ENCODE results near the gene DESI1. TPM values are rescaled to one million over a fixed set of nuclear protein-coding genes. Genes with fewer than 3 reads are reported as not detected.

DESI1 gene
- total and polyA plus RNA-seq, 4 experiments from 2014 or later, result 9.5 to 28.7 (median 19.9) TPM

- H3K36me3 Mint-ChIP-seq, result peaks cover 16 to 24% of the 10 kb centered on the region in 2 donors
- CTCF ChIA-PET (ENCODE audit: partially characterized antibody), result interaction anchor here (1.0 to 1.6 kb wide), 3 partner anchors 32 to 45 kb away, joined by 3 to 6 read pairs (median 6); partner anchors contain the start of gene PMM1
- peak overlapping the region; percentile 93 to 100 (median 98) for H3K4me3 Mint-ChIP-seq
- intact Hi-C loops (cut with micrococcal nuclease), result loop anchor here (1.0 to 2.0 kb wide), 7 partner anchors 32 to 336 kb away; partner anchors contain the start of genes POLR3H, RANGAP1, TEF and TOB2
- H3K27ac Mint-ChIP-seq, result peak overlapping the region; percentile 98 to 100 (median 99)
- H3K4me3 ChIP-seq (ENCODE audit: low read length in 2 of 2), result peak overlapping the region; percentile 70 to 90
- no peaks in the 10 kb centered on the region for H3K9me3 ChIP-seq (ENCODE audit: control insufficient read depth in 1 of 2, low read length in 2 of 2)
- peaks cover 6% of the 10 kb centered on the region for H3K36me3 ChIP-seq (ENCODE audit: insufficient read depth, low read length)
- H3K4me1 ChIP-seq (ENCODE audit: insufficient read depth, low read length), result peaks cover 41% of the 10 kb centered on the region
- H3K27me3 Mint-ChIP-seq, result no peaks in the 10 kb centered on the region
- POLR2A ChIA-PET (ENCODE audit: partially characterized antibody), result interaction anchor here (1.1 to 5.6 kb wide), 13 partner anchors 12 to 670 kb away, joined by 4 to 74 read pairs (median 6); partner anchors contain the start of genes ACO2, PHF5A, PMM1 and RANGAP1
- peaks cover 20 to 46% (median 31%) of the 10 kb centered on the region in 4 donors for H3K4me1 Mint-ChIP-seq
- H3K9me3 Mint-ChIP-seq, result no peaks in the 10 kb centered on the region
- no peak for DNase-seq
- H3K27ac ChIP-seq (ENCODE audit: low read depth, low read length), result peak overlapping the region; percentile 100
- no peaks in the 10 kb centered on the region for H3K27me3 ChIP-seq (ENCODE audit: insufficient read depth, low read length)
Measured at GRCh38 chr22:41621911-41622179, 1.0 kb upstream of the DESI1 start.

DNA sequence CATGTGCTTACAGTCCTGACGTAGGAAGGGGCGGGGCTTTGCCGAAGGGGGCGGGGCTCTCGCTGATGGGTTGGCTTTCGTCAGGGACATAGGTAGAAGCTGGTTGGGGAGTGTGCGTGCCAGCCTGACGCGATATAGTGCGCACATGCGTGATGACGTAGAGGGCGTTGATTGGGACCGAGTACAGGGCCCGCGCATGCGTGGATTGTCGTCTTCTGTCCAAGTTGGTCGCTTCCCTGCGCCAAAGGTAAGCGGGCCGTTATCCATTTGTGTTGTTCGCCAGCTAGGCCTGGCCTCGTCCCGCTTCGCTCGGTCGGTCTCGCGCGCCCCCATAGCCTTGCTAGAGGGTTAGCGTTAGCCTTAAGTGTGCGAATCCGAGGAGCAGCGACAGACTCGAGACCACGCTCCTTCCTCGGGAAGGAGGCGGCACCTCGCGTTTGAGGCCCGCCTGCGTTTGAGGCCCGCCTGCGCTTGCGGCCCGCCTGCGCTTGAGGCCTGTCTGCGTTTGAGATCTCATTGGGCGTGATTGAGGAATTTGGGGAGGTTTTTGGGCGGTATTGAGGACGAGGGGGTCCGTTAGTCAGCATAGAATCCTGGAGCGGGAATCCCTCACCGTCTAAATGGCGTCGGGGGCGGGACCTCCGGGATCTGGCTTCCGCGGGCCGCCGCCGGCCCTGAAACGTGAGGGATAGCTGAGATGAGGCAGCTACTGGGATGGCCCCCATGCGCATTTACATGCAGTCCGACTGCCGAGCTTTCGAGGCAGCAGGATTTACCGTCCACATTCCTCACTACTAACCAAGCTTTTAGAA is 462 bp upstream of the DESI1 start, which contains the start of gene XRCC6:
XRCC6 (plus strand) TSS at position 197 of the 812 bp plus-strand sequence. CDS start 710 bp downstream, outside the sequence.
- Histone ChIP-seq H3K4me1 (ENCODE audit: insufficient read depth, low read length) (peaks cover 45% of the 10 kb centered on the region), H3K36me3 (ENCODE audit: insufficient read depth, low read length) (peaks cover 5% of the 10 kb centered on the region), H3K4me3 (ENCODE audit: low read length in 2 of 2) (peak within 1 kb of the TSS; percentile 76 to 90), H3K27ac (ENCODE audit: low read depth, low read length) (peak within 1 kb of the TSS; percentile 100), H3K9me3 (ENCODE audit: control insufficient read depth in 1 of 2, low read length in 2 of 2) (no peaks in the 10 kb centered on the region), H3K27me3 (ENCODE audit: insufficient read depth, low read length) (no peaks in the 10 kb centered on the region)
- DNase-seq, result peak; percentile 99 to 100 (median 99)
- no peaks in the 10 kb centered on the region for H3K9me3 Mint-ChIP-seq
- ChIA-PET CTCF (ENCODE audit: partially characterized antibody) (interaction anchor here (0.6 to 1.6 kb wide), 4 partner anchors 32 to 66 kb away, joined by 3 to 6 read pairs (median 4); partner anchors contain the start of gene PMM1), POLR2A (ENCODE audit: partially characterized antibody) (interaction anchor here (0.6 to 5.6 kb wide), 23 partner anchors 11 to 670 kb away, joined by 3 to 74 read pairs (median 5); partner anchors contain the start of genes ACO2, PHF5A, PMM1 and RANGAP1)
- intact Hi-C loops (cut with micrococcal nuclease), result loop anchor here (1.0 to 2.0 kb wide), 7 partner anchors 31 to 335 kb away; partner anchors contain the start of genes POLR3H, RANGAP1, TEF and TOB2
- peaks cover 15 to 22% of the 10 kb centered on the region in 2 donors for H3K36me3 Mint-ChIP-seq
- H3K27ac Mint-ChIP-seq, result peak within 1 kb of the TSS; percentile 98 to 100 (median 99)
- H3K4me3 Mint-ChIP-seq, result peak within 1 kb of the TSS; percentile 93 to 100 (median 98)
- H3K27me3 Mint-ChIP-seq, result no peaks in the 10 kb centered on the region
- H3K4me1 Mint-ChIP-seq, result peaks cover 23 to 52% (median 34%) of the 10 kb centered on the region in 4 donors

GRCh38 chr22:41619979-41620588 is 759 bp downstream of the DESI1 start:
- ChIA-PET POLR2A (ENCODE audit: partially characterized antibody) (interaction anchor here (0.9 to 5.6 kb wide), 12 partner anchors 13 to 334 kb away, joined by 4 to 74 read pairs (median 8); partner anchors contain the start of genes ACO2, PHF5A, PMM1 and RANGAP1), CTCF (ENCODE audit: partially characterized antibody) (interaction anchor here (1.0 to 2.1 kb wide), 4 partner anchors 31 to 211 kb away, joined by 3 to 7 read pairs (median 5); partner anchors contain the start of genes PMM1 and POLR3H)
- Mint-ChIP-seq H3K27me3 (no peaks in the 10 kb centered on the region), H3K4me1 (peaks cover 23 to 53% (median 35%) of the 10 kb centered on the region in 4 donors), H3K27ac (peak overlapping the region; percentile 98 to 100 (median 99)), H3K9me3 (no peaks in the 10 kb centered on the region), H3K36me3 (peaks cover 10 to 18% of the 10 kb centered on the region in 2 donors), H3K4me3 (peak overlapping the region; percentile 93 to 100 (median 98))
- Histone ChIP-seq H3K4me3 (ENCODE audit: low read length in 2 of 2) (peak overlapping the region; percentile 76 to 90), H3K4me1 (ENCODE audit: insufficient read depth, low read length) (peaks cover 40% of the 10 kb centered on the region), H3K36me3 (ENCODE audit: insufficient read depth, low read length) (peaks cover under 1% of the 10 kb centered on the region), H3K27ac (ENCODE audit: low read depth, low read length) (peak overlapping the region; percentile 100), H3K9me3 (ENCODE audit: control insufficient read depth in 1 of 2, low read length in 2 of 2) (no peaks in the 10 kb centered on the region), H3K27me3 (ENCODE audit: insufficient read depth, low read length) (no peaks in the 10 kb centered on the region)
- DNase-seq, result peak; percentile 33 to 49 (median 42)
- intact Hi-C loops (cut with micrococcal nuclease), result loop anchor here (2.0 kb wide), 1 partner anchor 173 kb away; the partner anchor contains the start of gene TOB2

DNA sequence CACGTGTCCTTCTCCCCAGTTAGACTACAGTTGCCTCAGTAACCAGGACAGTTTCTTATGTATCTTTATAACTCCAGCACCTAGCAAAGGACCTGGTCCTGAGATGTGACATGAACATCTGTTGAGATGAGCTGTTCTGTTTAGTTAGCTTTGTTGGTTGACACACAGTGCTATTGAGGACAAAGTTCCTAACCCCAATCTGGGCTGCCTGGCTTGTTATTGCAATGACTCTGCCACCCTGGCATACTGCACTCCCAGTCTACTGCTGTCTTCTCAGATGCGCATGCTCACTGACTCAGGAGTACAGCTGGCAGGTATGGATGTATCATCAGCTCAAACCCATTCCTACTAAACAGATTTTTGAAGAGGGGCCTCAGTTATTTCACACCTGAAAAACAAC is 7.4 kb downstream of the DESI1 start:
- no peak for DNase-seq
- Histone ChIP-seq H3K9me3 (ENCODE audit: control insufficient read depth in 1 of 2, low read length in 2 of 2) (no peaks in the 10 kb centered on the region), H3K4me1 (ENCODE audit: insufficient read depth, low read length) (peaks cover 9% of the 10 kb centered on the region), H3K27me3 (ENCODE audit: insufficient read depth, low read length) (no peaks in the 10 kb centered on the region), H3K36me3 (ENCODE audit: insufficient read depth, low read length) (no peaks in the 10 kb centered on the region), H3K4me3 (ENCODE audit: low read length in 2 of 2) (no peak overlapping the region), H3K27ac (ENCODE audit: low read depth, low read length) (no peak overlapping the region)
- POLR2A ChIA-PET (ENCODE audit: partially characterized antibody), result no interaction called here
- intact Hi-C loops (cut with micrococcal nuclease), result no loop called here
- H3K9me3 Mint-ChIP-seq, result no peaks in the 10 kb centered on the region
- H3K36me3 Mint-ChIP-seq, result peaks cover 0 to 4% of the 10 kb centered on the region in 2 donors
- peaks cover 3 to 20% (median 10%) of the 10 kb centered on the region in 4 donors for H3K4me1 Mint-ChIP-seq
- H3K27me3 Mint-ChIP-seq, result no peaks in the 10 kb centered on the region
- H3K4me3 Mint-ChIP-seq, result no peak overlapping the region
- H3K27ac Mint-ChIP-seq, result no peak overlapping the region
- CTCF ChIA-PET (ENCODE audit: partially characterized antibody), result no interaction called here

DNA sequence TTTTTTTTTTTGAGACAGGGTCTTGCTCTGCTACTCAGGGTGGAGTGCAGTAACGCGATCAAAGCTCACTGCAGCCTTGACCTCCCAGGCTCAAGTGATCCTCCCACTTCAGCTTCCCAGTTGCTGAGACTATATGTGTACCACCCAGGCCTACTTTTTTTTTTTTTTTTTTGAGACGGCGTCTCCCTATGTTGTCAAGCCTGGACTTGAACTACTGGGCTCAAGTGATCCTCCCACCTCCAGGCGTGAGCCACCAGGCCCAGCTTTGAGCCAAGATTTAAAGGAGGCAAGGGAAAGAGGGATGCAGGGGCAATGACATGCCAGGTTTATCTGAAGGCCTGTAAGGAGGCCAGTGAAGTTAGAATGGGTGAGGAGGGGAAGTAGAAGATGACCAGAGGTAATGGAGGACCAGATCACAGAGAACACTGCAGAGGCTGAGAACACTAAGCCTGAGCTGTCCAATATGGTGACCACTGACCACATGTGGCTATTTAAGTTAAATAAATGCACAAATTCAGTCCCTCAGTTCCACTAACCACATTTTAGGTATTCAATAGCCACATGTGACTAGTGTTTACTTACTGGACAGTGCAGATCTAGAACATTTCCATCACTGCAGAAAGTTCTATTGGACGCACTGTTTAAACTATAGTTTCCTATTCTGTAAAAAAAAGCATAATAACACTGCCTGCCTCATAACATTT is 8.1 kb downstream of the DESI1 start:
- no peak overlapping the region for H3K27ac Mint-ChIP-seq
- peaks cover 2 to 19% (median 9%) of the 10 kb centered on the region in 4 donors for H3K4me1 Mint-ChIP-seq
- Histone ChIP-seq H3K4me3 (ENCODE audit: low read length in 2 of 2) (no peak overlapping the region), H3K9me3 (ENCODE audit: control insufficient read depth in 1 of 2, low read length in 2 of 2) (no peaks in the 10 kb centered on the region), H3K36me3 (ENCODE audit: insufficient read depth, low read length) (no peaks in the 10 kb centered on the region), H3K4me1 (ENCODE audit: insufficient read depth, low read length) (peaks cover 6% of the 10 kb centered on the region), H3K27ac (ENCODE audit: low read depth, low read length) (no peak overlapping the region), H3K27me3 (ENCODE audit: insufficient read depth, low read length) (no peaks in the 10 kb centered on the region)
- peaks cover 0 to 4% of the 10 kb centered on the region in 2 donors for H3K36me3 Mint-ChIP-seq
- no peak for DNase-seq
- CTCF ChIA-PET (ENCODE audit: partially characterized antibody), result no interaction called here
- H3K9me3 Mint-ChIP-seq, result no peaks in the 10 kb centered on the region
- no peaks in the 10 kb centered on the region for H3K27me3 Mint-ChIP-seq
- POLR2A ChIA-PET (ENCODE audit: partially characterized antibody), result interaction anchor here (1.0 kb wide), 1 partner anchor 23 kb away, joined by 4 read pairs; the partner anchor contains the start of gene PMM1
- intact Hi-C loops (cut with micrococcal nuclease), result no loop called here
- H3K4me3 Mint-ChIP-seq, result no peak overlapping the region

DNA sequence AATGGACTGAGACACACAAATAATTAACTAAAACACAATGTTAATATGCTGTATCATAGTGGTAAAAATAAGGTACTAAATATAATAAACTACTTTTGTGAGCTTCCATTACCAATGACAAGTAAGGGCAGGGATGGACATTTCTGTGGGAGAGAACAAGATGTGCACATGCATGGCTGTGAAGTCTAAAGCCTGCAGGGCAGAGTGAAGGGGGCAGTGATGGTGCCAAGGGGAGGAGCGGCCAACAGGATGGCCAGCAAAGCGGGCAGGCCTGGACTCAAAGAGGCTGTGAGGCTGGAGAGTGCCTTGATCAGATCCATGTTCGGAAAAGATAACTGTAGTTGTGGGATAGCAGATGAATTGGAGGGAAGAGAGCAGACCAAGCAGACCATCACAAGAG is 12.5 kb downstream of the DESI1 start:
- ChIA-PET CTCF (ENCODE audit: partially characterized antibody) (no interaction called here), POLR2A (ENCODE audit: partially characterized antibody) (no interaction called here)
- H3K4me3 Mint-ChIP-seq, result no peak overlapping the region
- Histone ChIP-seq H3K27ac (ENCODE audit: low read depth, low read length) (no peak overlapping the region), H3K27me3 (ENCODE audit: insufficient read depth, low read length) (no peaks in the 10 kb centered on the region), H3K4me3 (ENCODE audit: low read length in 2 of 2) (no peak overlapping the region), H3K36me3 (ENCODE audit: insufficient read depth, low read length) (peaks cover 18% of the 10 kb centered on the region), H3K9me3 (ENCODE audit: control insufficient read depth in 1 of 2, low read length in 2 of 2) (no peaks in the 10 kb centered on the region), H3K4me1 (ENCODE audit: insufficient read depth, low read length) (peaks cover 18% of the 10 kb centered on the region)
- H3K4me1 Mint-ChIP-seq, result peaks cover 8 to 25% (median 14%) of the 10 kb centered on the region in 4 donors
- H3K27me3 Mint-ChIP-seq, result peaks cover 0 to 2% of the 10 kb centered on the region in 2 donors
- peaks cover 0 to 3% (median 0%) of the 10 kb centered on the region in 8 donors for H3K9me3 Mint-ChIP-seq
- H3K27ac Mint-ChIP-seq, result no peak overlapping the region
- intact Hi-C loops (cut with micrococcal nuclease), result no loop called here
- DNase-seq, result no peak
- peaks cover 18 to 19% of the 10 kb centered on the region in 2 donors for H3K36me3 Mint-ChIP-seq

All from CD4-positive, alpha-beta memory T cell (primary cell).